Measurements from ENCODE around the gene POMGNT2. TPM values are rescaled to one million over a fixed set of nuclear protein-coding genes. Genes with fewer than 3 reads are reported as not detected.

Gene POMGNT2
- total and polyA plus RNA-seq, 9 donors = 12.0 to 51.7 (median 36.0) TPM

- H3K27ac ChIP-seq = no peak overlapping the region
- no peaks in the 10 kb centered on the region for H3K4me1 ChIP-seq (ENCODE audit: insufficient read depth)
- WGBS, 3 donors = 92 to 98% (median 97%) methylated on average over 5 of the region's 5 CpGs
- H3K27me3 ChIP-seq = no peaks in the 10 kb centered on the region
- H3K36me3 ChIP-seq = no peaks in the 10 kb centered on the region
- no peak overlapping the region for H3K4me3 ChIP-seq
- H3K9me3 ChIP-seq = no peaks in the 10 kb centered on the region
- DNase-seq = no peak
- intact Hi-C loops (cut with DNase I) = no loop called here
- TF ChIP-seq POLR2A (IDR thresholded peaks at IDR 0.05) = no peak
- TF ChIP-seq EP300 (IDR thresholded peaks at IDR 0.05) = no peak
- no peak for TF ChIP-seq CTCF (IDR thresholded peaks at IDR 0.05)
Observed at GRCh38 chr3:43087249-43087776, 18.6 kb downstream of the POMGNT2 start.

DNA sequence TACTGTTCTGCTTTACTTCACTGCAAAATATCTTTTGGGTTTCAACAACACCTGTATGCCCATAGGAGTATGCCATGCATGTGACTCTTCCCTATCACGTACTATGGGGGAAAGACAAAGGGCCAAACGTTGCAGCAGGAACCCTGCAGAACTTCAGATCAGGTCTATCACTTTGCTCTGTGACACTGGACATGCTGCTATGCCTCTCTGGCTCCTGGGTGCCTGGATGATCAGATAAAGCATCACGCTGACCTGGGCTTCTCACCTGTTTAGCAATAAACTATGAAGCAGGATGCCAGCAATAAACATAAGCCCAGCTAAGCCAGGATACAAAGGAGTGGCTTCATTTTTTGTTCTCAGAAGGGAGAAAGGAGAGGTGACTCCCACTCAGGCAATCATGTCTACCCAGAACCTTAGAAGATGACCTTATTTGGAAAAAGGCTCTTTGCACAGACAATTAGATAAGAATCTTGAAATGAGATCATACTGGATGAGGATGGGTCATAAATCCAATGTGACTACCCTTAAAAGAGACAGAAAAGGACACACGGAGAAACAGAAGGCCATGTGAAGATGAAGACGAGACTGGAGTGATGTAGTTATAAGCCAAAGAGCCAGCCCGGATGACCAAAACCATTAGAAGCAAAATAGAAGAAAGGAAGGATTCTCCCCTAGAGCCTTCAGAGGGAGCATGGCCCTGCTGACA is 19.3 kb downstream of the POMGNT2 start:
- DNase-seq = no peak
- intact Hi-C loops (cut with DNase I) = no loop called here
- Histone ChIP-seq H3K4me1 (ENCODE audit: insufficient read depth) (no peaks in the 10 kb centered on the region), H3K27me3 (no peaks in the 10 kb centered on the region), H3K9me3 (no peaks in the 10 kb centered on the region), H3K27ac (no peak overlapping the region), H3K4me3 (no peak overlapping the region), H3K36me3 (no peaks in the 10 kb centered on the region)
- TF ChIP-seq CTCF (IDR thresholded peaks at IDR 0.05) (no peak), POLR2A (IDR thresholded peaks at IDR 0.05) (no peak), EP300 (IDR thresholded peaks at IDR 0.05) (no peak)
- WGBS, 3 donors = 84 to 90% (median 89%) methylated on average over 6 of the region's 6 CpGs

- Histone ChIP-seq H3K4me3 (no peak overlapping the region), H3K27ac (no peak overlapping the region), H3K27me3 (no peaks in the 10 kb centered on the region), H3K4me1 (ENCODE audit: insufficient read depth) (no peaks in the 10 kb centered on the region), H3K9me3 (no peaks in the 10 kb centered on the region), H3K36me3 (no peaks in the 10 kb centered on the region)
- intact Hi-C loops (cut with DNase I) = no loop called here
- TF ChIP-seq POLR2A (IDR thresholded peaks at IDR 0.05) (no peak), CTCF (IDR thresholded peaks at IDR 0.05) (no peak), EP300 (IDR thresholded peaks at IDR 0.05) (no peak)
- no peak for DNase-seq
- 91 to 93% (median 92%) methylated on average over 2 of the region's 2 CpGs for WGBS, 3 donors
Observed at GRCh38 chr3:43082457-43082856, 23.4 kb downstream of the POMGNT2 start.

DNA sequence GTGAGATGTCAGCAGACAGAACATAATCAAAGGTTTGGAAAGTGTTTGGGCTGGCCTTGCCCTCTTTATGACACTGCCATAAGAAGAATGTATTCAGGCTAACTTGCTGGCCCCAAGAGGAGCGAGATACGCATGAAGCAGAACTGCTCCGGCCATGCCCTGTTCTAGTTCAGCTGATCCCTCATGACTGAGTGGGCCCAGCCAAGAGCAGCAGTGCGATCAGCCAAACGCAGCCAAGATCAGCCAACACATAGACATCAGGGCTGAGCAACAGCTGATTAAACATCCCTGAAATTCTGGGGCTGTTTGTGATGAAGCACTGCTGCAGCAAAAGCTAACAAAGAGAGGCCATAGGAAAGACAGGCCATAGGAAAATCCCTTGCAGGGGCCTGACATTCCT is 24.1 kb downstream of the POMGNT2 start:
- H3K9me3 ChIP-seq = no peaks in the 10 kb centered on the region
- WGBS, 3 donors = 84 to 86% (median 86%) methylated on average over 5 of the region's 5 CpGs
- H3K4me3 ChIP-seq = no peak overlapping the region
- intact Hi-C loops (cut with DNase I) = no loop called here
- no peak for DNase-seq
- TF ChIP-seq CTCF (IDR thresholded peaks at IDR 0.05) (no peak), EP300 (IDR thresholded peaks at IDR 0.05) (no peak), POLR2A (IDR thresholded peaks at IDR 0.05) (no peak)
- H3K4me1 ChIP-seq (ENCODE audit: insufficient read depth) = no peaks in the 10 kb centered on the region
- H3K27ac ChIP-seq = no peak overlapping the region
- H3K36me3 ChIP-seq = no peaks in the 10 kb centered on the region
- no peaks in the 10 kb centered on the region for H3K27me3 ChIP-seq

All from ovary (tissue), 9 donors.